ENCODE measurements around the gene CNDP2.

The CNDP2 gene

DNA sequence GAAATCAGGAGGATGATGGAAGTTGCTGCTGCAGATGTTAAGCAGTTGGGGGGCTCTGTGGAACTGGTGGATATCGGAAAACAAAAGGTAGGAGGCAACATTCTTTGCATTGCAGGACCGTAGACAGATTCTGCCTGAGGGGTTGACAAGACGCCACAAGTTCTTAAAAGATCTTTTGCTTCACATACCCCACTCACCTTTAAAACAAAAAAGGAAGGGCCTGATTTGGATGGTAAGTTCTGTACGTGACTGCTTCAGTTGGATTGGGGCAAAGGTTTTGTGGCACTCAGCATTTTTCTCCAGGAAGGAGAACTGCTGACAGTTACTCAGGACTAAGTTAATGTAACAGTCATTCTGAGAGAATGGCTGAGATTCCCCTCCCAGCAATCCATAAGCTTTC lies 5.2 kb downstream of the CNDP2 start:
- DNase-seq, result no peak

DNA sequence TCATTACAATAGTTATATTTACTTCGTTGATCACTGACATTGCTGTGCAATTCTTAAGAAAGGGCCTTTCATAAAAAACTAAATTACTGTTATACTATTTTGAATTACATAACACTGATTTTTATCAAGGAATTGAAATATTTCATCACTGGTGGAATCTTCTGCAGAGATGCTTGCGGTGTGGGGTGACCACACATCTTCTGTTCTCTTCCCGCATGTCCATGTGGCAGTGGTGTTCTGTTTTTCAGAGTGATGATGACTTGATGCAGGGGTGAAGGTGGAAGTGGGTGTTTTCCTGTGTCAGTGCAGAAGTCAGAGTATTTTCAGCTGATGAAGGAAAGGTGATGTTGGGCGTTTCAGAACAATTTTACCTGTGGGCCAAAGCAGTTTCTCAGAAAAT lies 7.0 kb downstream of the CNDP2 start:
- no peak for DNase-seq

DNA sequence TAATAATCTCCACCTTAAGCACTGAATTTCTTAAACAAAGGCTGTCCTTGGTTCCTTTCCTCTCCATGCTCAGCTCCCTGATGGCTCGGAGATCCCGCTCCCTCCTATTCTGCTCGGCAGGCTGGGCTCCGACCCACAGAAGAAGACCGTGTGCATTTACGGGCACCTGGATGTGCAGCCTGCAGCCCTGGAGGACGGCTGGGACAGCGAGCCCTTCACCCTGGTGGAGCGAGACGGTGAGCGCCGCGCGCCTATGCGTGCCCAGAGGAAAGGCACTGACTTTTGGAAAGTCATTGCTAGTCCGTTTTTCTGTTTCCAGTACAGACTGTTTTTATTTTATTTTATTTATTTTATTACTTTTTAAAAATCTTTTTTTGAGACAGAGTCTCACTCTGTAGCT lies 9.6 kb downstream of the CNDP2 start:
- DNase-seq, result no peak

DNA sequence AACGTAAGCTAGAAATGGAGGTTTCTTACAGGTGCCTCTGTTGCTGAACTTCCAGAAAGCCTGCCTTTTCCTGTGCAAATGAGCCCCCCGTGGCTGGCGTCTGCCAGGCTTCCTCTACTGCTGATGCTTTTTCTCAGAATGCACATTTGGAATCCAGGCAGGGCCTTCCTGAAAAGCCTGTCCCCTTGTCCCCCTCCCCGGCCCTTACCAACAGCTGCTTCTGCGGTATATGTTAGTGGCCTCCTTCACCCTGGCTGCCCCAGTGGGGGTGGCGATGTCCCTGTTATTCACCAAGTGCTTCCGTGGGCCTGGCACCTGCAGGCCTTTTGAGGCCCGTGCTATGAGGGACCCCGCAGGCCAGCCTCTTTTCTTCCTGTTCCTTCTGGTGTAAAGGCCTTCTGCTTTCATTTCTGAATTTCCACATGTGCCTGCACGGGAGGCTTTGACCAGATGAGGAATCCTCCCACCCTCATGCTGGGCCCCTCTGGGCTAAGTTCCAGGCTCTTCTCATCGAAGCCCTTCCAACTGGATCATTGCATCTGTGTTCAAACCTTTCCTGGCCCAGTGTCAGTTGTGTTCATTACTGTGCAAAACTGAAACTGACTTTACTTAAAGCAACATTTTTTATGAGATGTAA lies 10.4 kb downstream of the CNDP2 start:
- DNase-seq, result no peak

DNA sequence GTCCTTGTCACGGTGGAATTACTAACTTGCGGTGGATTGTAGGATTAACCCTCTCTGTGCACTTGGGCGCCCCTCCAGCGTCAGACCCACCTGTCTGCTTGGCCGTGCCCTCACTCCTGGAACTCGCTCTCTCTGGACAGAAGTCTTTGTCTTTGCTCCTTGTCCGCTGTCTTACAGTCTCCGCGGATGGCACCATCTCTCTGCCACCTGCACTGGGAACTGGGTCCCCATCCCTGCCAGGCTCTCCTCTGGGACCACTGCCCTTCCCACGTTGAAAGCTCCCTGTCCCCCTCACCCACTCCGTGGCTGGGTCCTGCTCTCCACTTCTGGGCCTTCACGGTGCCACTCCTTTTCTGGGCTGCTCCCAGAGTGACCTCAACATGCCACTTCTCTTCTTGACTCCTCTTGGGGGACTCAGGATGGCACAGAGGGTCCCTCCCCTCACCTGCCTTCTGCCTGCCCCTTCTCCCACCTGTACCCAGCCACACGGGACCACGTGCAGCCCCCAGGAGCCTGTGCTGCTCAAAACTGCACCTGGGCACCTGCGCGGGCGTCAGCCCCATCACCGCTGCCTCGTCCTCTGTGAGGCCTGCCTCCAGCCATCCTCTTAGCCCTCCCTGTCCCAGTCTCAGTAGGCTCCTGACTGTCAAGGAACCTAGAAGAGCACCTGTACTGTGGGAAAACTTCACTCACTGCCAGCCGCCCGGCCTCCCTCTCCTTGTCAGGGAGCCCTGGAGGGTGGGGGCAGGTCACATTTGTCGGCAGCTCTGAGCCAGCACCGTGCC lies 11.1 kb downstream of the CNDP2 start:
- DNase-seq, result no peak

DNA sequence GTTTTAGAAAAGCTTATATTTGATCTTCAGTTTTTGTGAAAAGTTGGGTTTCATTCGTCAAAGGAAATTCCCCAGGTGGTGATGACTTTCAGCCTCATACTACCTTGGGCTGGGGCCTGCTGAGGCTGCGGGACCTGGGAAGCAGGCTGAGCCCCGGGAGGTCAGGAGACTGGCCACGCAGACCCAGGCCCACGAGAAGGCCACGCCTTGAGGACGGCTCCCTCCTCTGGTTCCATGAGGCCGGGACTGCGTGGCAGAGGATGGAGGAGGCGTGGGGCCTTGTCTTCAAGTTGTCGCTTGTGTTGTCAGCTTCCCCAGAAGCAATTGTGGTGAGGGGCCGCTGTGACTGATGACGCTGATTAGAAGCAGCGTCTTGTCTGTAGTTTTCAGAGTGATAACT lies 11.8 kb downstream of the CNDP2 start:
- DNase-seq, result no peak

DNA sequence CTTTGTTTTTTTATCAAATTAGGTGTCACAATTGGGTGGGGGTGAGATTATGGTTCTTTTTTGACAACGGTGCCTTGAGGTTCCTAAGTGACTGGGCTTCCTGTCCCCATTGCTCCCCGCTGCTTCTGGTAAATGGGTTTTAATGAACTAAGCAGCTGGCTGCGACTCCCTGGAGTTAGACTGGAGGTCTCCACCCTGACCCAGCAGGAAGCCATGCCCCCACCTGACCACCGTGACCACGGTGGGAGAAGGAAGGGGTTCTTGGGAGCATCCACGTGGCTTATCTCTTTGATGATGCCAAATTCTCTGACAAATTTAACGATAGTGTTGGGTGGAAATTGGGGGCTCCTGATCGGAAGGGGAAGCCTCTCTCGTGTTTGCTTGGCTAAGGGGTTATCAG lies 12.2 kb downstream of the CNDP2 start:
- DNase-seq, result no peak

DNA sequence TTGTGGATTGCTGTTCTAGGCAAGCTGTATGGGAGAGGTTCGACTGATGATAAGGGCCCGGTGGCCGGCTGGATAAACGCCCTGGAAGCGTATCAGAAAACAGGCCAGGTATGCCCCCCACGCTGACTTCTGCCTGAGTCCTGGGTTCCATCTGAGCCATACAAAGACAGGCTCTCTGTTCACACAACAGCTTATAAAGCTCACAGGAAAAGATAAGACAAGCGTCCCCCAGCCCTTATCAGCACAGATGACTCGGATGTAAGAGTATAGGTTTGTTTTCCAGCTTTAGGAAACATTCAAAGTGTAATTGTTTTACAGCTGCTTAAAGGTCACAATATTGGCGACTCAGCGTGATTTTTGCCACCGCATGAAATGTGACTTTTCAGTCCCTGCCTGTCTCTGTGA lies 12.7 kb downstream of the CNDP2 start:
- no peak for DNase-seq

DNA sequence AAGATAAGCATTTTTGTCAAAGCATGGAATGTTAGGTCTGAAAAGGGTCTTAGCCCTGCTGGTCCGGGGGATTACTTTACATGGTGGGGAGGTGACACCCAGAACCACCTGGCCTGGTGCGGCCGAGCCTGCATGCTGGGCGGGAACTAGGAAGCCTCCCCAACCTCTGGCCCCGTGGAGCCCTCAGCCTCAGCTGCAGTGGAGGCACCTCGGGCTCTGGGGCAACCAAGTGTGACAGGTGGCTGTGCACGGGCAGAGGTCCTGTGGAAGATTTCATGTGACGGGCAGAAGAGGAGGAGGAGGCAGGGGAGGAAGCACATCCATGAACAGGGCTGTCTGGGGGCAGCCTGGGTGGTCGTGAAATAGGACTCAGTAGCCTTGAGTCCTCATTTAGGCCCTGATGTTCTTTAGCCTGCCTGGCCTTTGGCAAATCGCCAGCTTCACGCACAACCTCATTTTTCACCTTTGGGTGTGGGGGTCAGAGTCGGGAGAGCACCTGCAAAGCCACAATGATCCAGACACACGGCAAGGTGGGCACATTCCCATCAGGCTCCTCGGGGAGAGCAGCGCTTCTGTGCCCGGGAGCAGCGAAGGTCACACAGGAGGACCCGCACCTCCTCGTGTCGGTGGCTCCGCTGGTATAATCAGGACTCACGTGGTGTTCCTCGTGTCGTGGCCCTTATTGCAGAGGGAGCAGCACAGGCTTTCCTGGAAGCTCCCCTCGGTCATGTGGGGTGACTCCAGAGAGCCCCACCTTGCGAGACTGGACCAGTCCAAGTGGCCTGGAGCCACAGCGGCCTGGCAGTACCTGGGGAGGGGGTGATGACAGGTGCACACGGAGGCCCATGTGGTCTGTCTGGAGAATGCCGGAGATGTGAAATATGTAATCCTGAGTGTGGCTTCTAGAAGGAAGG lies 13.9 kb downstream of the CNDP2 start:
- no peak for DNase-seq

DNA sequence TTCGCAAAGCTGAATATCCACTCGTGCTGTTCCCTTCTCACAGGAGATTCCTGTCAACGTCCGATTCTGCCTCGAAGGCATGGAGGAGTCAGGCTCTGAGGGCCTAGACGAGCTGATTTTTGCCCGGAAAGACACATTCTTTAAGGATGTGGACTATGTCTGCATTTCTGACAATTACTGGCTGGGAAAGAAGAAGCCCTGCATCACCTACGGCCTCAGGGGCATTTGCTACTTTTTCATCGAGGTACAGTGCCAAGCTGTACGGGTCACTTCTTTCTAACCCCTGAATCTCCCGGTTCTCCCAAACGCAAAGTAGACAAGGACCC lies 14.6 kb downstream of the CNDP2 start:
- no peak for DNase-seq

DNA sequence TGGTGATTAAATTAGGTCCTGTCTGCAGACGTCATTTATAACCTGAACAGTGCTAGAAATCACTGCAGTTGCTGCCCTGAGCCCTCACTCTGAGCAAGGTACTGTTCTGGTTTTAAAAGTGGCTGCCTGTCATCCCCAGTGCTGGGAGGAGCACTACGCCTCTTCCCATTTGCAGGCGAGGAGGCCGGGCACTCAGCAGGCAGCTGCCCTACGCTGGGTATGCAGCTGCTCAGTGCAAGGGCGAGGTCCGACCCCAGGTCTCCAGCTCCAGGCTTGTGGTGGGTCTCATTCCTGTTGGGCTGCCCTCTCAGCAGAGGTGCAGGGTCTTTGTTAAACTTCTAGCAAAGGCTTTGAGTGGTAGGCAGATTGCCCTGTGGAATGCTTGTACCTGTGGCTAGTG lies 15.7 kb downstream of the CNDP2 start:
- no peak for DNase-seq

DNA sequence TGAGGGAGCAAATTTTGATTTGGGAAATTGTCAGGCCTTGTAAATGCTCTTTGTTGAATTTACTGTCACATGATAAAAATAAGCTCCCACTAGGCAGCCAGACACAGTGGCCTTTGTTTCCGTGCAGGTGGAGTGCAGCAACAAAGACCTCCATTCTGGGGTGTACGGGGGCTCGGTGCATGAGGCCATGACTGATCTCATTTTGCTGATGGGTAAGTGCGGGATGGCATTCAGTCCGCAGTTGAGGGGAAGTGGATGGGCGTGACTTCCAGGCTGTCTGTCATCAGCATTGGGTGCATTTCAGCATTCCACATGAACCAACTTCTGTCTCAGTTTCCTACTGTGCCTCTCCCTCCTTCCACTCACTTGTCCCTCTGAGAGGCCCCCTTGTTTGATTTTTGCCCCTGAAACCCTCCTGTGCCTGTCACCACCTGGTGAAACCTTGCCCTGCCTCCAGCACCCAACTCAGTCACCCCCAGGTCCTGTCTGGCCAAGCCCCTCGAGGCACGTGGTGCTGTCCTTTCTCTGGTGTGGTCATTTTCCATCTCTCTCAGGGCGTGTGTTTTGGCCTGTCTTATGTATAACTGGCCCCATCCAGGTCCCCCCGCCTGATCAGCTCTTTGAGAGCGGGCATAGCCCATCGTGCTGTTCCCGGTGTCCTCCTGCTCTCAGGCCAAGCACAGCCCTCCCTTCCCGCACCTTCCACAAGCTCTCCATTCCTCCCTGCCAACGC lies 16.3 kb downstream of the CNDP2 start:
- DNase-seq, result no peak

DNA sequence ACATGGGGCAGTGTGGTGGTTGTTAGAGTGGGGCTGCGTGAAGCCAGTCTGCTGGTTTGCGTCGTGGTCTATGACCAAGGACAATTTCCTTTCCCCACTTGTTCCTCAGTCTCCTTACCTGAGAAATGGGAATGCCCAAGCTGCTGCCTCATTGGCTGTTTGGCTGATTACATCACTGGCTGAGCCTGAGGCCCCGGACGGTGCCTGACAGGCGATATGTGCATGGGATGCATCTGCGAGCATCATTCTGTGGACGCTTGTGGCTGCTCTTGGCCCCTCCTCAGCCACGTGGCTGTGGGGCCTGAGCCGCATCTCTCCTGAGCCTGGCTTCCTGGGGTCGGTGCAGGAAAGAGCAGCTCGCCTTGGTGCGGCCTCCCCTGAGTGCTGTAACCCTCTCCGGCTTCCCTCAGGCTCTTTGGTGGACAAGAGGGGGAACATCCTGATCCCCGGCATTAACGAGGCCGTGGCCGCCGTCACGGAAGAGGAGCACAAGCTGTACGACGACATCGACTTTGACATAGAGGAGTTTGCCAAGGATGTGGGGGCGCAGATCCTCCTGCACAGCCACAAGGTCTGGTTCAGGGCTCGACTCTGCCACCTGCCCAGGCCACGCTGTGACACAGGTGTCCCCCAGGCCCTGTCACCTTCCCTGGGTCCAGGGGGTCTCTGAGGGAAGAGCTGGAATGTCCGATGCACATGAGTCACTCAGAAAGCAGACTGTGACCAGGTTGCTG lies 17.2 kb downstream of the CNDP2 start:
- no peak for DNase-seq

DNA sequence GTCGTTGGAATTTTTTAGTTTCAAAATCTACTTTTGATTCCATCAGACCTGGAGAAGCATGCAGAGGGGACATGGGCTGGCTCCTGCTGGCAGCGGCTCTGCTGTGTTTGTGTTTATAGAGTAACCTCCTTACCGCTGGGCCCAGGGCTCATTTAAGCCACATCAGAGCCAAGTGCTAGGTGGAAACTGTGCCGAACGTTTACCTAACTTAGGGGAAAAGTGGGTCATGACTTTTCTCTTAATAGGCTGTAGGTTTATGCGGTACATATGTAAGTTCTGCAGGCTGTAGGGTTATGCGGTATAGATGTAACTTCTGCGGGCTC lies 17.7 kb downstream of the CNDP2 start:
- no peak for DNase-seq

DNA sequence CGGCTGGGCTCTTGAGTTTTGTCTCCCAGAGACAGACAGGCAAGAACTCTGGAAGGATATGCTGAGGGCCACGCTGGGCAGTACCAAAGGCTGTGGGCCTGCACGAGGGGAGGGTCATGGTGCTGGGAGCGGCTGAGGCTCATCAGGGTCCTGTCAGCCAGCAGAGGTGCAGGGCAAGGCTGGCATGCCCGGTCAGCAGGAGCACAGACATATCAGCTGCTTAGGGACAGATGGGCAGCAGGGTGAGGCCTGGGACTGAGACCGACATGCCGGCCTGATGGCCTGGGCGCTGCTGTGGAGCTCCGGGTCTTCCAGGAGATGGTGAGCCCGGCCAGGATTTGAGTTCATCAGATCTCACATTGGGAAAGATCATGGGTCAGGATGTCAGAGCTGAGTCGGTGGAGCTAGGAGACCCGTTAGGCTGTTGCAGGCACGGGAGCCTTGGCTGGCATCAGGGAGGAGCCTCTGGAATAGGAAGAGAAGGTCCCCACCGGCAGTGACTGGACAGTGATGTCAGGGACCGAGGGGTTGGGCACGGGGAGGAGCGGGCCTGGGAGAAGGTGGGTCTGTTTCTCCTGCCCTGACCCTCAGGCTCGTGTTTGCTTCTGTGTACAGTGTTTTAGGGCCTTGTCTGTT lies 18.8 kb downstream of the CNDP2 start:
- DNase-seq, result no peak

DNA sequence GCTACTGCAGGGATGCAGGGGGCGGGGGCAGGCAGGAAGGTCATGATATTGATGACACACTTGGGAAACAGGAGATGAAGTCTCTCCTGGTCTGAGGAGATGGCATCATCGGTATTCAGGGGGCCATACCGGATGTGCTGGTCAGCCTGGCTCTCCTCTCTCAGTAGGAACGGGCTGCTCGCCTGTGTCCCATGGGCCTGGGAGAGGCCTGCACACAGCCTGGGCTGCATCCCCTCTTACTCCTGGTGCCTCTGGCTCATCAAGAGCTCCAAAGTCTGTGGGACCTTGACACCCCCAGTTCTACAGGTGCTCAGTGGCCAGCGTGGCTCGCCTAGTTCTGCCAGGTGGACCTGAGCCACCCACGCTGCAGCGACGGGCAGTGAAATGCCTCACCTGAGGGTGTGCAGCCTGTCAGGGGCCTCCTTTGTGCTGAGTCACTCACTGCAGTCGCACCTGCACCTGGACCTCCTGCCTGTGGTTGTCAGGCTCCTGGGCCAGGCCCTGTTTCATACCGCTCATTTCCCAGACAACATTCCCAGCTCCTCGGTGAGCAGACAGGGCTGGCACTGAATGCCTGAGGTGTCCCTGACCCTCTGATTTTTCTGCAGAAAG lies 19.6 kb downstream of the CNDP2 start:
- no peak for DNase-seq

DNA sequence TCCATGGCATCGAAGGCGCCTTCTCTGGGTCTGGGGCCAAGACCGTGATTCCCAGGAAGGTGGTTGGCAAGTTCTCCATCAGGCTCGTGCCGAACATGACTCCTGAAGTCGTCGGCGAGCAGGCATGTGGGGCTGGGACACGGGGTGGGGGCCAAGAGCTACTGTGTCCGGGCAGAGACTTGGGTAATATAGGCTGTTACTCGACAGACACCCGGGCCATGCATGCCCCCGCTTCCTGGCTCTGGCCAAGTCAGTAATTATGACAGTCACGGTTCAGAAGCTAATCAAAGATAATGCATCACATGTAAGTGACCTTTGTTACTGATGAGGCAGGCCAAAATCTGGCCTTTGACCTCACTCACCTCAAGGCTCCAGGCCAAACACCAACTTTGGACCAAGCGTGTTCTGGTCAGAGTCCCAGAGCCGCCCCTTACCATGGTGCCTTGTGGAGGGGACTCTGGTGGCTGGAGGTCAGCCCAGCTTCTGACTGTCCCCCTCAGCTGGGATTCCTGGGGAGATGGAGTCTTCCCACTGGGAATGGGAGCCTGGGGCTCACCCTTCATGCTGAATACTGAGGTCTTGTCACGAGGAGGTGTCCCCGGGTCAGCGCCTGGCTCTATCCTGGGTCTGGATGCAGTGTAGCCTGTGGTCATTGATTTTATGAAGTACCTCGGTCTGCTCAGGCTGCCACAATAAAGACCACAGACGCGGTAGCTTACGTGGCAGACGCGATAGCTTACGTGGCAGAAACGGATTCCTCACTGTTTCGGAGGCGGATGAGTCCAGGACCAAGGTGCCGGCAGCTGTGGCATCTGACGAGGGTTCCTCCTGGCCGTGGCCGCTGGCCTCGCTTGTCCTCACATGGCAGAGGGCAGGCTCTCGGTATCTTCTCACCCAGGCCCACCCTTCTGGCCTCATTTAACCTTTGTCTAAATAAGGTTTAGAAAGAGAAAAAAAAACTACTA lies 20.4 kb downstream of the CNDP2 start:
- no peak for DNase-seq

DNA sequence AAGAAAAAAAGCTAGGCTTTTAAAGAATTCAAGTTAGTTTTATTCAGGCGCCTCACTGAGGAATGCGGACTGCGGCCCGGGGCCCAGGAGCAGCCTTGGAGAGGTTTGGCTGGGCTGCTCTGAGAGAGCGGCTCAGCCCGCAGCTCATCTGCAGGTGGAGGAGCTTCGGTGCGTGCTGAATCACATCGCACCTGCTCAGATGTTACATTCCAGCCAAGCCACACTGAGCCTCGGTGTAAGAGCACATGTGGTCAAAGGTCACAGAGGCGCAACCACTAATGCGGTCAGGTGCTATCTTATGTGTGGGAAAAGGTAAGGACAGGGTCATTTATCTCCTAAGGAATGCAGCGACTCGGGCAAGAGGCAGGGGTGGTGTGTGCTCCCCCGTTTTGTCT lies 21.1 kb downstream of the CNDP2 start:
- no peak for DNase-seq

DNA sequence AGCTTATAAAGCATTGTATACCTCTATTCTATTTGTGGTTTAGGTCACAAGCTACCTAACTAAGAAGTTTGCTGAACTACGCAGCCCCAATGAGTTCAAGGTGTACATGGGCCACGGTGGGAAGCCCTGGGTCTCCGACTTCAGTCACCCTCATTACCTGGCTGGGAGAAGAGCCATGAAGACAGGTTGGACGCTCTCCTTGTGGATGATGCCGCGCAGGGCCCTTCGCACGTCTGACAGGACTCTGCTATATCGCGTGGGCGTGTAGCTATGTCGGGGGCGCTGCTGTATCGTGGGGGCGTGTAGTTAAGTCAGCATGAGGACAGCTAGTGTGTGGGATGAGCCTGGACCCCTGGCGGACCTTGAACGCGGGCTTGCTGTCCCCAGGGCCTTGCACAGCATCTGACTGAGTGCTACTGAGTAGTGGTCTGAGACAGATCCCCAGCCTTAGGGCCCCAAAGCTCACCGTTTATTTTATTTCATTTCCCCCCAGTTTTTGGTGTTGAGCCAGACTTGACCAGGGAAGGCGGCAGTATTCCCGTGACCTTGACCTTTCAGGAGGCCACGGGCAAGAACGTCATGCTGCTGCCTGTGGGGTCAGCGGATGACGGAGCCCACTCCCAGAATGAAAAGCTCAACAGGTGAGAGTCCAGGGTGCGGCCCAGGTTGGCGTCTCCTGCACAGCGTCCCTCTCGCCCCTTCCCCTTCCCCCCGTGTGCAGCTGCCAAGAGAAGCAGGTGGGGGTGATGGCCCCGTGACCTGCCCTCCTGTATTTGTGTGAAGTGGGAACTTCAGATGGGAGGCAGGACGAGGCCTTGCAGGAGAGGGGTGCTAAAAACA lies 22.5 kb downstream of the CNDP2 start:
- no peak for DNase-seq

Data from CD4-positive, alpha-beta T cell treated with Interleukin-17A for 4 hours (primary cell).